ENCODE measurements around the gene LRFN2.

Gene LRFN2

DNA sequence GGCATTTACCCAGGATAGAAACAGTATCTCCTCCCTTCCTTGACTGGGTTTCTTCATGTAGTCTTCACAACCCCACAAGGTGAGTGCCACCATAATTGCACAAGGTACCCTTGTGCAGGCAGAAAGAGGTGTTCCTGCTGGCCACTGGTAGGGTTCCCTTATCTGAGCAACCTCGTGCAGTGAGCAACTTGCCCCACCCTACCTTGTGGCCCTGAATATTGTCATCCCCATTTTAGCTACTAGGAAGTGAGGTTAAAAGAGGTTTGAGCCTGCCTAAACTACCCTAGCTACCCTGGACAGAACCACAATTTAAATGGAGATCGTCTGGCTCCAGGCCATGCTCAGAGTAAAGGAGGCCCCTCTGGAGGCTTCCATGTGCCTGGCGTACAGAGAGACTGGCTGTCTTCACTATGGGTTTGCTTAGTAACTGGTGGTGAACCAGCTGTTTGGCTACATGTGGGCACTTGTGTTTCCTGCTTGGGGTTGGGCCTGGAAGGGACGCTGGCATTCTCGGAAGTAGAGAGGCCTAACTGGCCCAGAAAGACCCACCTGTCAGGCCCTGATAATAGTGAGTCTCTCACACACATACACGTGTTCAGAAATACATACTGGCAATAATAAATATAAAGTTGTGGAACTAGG lies 148.8 kb downstream of the LRFN2 start:
- DNase-seq (ENCODE audit: low read depth in 1 of 2, low spot score in 1 of 2) = no peak

DNA sequence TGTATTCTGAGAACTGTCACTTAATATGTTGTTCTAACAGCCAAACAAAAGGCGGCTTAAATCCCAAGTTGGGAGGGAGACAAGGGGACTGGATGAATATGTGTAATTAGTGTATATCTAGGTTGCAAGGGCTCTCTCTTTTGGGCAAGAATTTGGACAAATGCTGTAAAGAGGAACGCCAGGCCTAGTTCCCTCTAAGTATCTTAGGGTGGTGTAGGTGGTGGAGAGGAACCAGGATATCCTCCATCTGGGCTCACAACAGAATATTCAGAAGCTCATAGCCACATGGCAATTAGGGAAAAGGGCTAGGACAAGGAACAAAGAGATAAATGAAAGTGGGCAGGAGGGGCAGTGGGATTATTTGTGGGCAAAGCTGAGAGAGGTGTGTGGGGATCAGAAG lies 149.5 kb downstream of the LRFN2 start:
- no peak for DNase-seq (ENCODE audit: low read depth in 1 of 2, low spot score in 1 of 2)

DNA sequence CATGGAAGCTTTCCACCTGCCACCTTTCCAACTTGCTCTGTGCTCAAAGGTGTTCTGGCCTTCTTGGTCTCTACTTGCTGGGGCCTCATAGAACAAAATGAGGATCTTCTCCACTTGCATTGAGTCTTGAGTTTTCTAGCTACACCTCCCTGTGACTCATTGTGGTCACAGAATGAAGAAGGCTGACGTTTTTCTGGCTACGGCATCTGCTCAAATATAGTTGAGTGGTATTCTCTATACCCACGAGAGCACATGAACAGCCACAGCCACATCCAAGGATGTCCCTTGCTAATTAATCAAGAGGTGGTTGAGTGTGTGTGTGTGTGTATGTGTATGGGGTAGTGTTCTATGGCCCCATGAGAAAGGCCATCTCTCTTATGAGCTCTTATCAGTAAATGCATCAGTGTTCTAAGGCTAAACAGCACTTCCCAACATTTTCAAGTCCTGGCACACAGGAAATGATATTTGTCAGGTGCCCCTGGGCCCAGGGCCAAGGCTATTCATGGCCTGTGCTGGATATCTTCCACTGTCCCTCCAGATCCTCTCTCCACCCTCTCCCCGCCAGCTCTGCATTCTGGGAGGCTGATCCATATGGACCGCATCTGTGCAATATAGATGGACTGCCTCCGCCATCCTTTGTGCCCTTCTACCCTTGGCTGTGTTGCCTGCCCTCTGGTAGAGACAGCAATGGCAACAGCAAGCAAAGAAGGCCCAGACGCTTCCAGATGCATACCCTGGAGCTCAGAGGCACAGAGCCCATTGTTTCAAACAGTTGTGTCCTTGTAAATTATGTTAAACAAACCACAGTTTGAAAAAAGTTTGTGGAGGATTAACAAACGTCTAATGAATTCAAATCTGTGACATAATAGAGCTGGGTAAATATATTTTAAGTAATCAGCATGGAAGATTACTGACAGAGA lies 150.2 kb downstream of the LRFN2 start:
- DNase-seq (ENCODE audit: low read depth in 1 of 2, low spot score in 1 of 2) = no peak

DNA sequence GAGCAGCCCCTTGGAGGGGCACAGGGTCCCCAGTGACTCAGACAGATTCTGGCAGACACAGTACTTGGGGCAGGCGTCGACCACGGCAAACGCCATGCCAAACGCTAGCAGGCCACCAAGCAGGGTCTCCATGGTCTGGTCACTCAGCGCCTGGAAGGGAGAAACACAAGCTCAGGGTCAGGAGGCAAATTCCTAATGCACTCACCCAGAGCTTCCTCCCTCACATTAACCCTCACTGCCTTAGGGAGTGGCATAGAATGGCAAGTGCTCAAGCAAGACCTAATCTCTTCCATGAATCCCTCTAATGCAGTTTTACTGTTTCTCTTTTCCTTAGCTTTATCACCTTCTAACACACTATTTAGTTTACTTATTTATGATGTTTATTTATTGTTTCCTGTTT lies 154.2 kb downstream of the LRFN2 start:
- DNase-seq (ENCODE audit: low read depth in 1 of 2, low spot score in 1 of 2) = no peak

DNA sequence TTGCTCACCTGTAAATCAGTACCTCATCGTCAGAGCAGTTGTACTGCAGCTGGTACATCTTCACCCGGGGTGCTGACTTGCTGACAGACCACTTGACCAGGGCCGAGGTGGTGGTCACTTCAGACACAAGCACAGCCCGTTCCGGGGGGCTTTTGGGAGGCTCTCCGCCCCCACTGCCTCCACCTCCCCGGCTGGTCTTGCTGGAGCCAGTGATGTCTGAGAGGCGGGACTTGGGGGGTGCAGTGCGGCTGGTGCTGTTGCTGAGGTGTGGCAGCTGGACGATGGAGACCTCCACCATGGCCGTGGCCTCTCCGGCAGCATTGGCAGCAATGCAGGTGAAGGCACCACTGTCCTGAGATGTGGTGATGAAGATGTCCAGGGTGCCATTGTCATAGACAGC lies 155.5 kb downstream of the LRFN2 start:
- no peak for DNase-seq (ENCODE audit: low read depth in 1 of 2, low spot score in 1 of 2)

DNA sequence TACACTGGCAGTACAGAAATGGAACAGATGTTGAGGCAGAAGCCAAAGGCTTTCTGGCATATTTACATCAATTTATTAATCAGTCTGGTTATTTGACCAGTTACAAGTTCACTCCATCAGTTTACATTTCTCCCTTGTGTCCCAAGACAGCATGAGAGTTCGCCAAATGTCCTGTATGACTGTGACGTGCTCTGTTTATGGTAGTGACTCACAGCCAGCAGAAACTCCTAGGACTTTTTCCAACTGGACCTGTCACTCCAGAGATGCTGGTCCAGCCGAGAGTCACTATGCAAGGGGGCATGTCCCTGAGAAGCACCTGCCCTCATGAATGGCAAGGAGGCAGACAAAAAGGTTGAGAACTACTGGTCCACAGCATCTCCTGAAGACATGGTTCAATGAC lies 160.0 kb downstream of the LRFN2 start:
- no peak for DNase-seq (ENCODE audit: low read depth in 1 of 2, low spot score in 1 of 2)

DNA sequence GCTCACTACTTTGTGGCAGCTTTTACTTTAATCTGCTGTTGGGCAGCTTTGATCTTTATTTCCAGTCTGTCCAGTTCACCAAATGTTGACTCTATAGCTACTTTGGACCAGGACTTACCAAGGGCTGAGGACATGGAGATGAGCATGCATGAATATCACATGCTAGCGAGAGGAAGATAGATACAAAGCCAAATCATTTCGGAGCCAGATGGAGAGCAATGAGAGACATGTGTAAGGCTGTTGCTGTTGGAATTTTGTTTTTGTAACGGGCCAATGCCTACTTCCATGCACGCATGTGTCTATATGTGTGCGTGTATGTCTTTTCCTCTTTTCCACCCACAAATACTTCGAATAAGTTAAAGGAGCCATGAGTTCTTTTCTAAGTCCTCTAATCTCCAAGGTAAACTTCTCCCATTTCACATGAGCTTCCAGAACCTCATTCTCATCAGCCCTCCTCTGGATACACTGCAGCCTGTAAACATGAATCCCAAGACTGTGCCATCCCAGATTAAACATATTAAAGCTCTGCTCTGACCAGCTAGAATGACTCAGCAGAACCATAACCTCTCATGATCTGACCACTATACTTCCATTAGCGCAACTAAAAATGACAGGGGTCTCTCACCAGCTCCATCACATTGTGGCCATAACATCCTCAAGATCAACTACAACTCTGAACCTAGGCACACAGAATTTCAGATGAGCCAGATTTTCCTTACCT lies 160.7 kb downstream of the LRFN2 start:
- DNase-seq (ENCODE audit: low read depth in 1 of 2, low spot score in 1 of 2) = no peak

DNA sequence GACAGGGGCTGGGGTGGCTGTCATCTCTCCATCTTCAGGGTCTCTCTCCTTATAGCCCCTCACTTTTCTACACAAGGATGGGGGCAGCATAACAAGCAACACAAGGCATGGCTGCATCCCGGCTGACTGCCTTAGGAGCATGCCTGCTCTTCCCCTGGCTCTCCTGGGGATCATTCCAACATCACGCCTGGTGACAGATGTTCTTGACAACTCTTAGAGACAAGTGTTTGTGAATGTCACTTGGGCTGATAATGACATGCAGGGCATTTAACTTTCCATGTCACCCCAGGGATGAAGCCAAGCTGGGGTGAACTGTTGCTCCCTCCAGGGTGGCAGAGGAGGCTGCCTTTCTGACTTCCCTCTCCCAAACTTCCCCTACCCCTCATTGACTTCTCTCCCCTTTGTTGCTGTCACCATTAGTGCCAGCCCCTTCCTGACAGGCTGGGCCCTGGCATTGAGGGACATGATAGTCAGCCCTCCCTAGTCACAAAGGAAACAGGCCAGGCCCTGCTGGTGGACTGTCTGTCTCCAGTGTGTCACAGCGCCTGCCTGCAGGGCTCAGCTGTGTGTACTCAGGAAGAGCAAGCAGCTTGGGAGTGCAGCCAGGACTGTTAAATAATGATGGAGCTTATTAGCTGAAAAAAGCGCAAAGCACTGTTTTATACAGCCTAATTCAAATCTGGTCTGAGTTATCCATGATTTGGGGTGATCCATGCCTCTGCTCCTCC lies 161.8 kb downstream of the LRFN2 start:
- DNase-seq (ENCODE audit: low read depth in 1 of 2, low spot score in 1 of 2) = no peak

DNA sequence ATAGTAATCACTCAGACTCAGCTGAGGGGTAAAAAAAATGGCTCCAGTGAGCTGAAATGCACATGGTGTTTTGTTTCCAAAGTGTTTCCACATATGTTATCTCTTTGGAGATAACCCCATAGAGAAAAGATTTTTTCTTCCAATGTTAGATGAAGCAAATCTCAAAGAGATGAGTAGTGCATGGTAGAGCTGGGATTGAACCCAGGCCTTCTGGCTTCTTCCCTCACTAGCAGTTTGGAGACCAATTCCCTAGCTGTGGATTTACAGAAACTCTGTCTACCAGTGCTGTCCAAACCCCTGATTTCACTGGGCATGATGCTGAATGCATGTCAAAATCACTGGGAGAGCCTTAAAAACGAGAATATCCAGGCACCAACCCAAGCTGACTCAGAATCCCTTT lies 165.1 kb downstream of the LRFN2 start:
- DNase-seq (ENCODE audit: low read depth in 1 of 2, low spot score in 1 of 2) = no peak

DNA sequence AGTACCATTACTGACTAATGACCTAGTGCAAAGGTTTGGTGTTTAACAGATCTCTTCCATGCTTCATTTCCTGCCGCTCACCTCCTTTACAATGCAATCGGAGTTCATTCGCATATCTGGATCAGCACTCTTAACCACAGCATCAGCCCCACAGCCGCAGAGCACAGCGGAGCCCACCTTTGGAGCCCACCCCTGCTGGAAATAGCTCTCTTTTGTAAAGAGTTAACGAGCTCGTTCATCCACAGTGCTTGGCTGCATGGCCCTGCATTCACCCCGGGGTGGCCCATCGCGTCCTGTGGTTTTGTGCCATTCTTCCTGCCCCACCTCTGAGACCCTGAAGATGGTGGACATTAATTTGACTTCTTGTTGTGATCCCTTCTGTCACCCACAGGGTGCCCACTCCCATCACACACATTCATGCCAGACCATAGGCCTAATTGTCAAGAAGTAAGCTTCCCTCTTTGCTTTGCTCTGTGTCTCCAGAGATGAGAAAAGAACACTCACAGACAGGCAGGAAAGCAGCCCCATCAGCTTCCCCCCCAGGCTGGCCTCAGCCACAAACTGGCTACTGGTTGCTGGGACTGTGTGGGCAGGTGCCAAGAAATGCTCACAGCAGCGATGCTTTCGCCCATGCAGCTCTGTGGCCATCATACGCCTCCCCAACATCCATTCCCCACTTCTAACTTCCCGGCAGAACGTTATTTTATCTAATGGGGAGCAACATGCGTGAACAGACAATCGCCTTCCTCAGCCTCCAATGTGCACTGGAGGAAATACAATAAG lies 167.0 kb downstream of the LRFN2 start:
- no peak for DNase-seq (ENCODE audit: low read depth in 1 of 2, low spot score in 1 of 2)

DNA sequence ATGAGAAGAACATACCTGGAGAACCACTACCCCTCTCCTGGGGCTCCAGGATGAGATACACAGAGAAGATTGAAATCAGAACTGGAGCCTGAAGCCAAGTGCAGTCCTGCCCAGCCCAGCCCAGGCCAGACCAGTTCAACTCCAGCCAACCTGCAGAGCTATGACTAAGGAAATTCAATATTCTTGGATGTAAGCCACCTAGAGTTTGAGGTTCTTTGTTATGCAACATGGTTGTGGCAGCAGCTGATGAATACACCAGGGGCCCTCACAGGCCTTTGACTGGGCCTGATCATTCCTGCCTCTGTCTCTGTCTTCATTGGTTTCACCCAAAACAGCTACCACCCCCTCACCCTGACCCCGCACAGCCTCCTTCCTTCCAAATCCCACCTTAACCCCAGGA lies 167.8 kb downstream of the LRFN2 start:
- no peak for DNase-seq (ENCODE audit: low read depth in 1 of 2, low spot score in 1 of 2)

DNA sequence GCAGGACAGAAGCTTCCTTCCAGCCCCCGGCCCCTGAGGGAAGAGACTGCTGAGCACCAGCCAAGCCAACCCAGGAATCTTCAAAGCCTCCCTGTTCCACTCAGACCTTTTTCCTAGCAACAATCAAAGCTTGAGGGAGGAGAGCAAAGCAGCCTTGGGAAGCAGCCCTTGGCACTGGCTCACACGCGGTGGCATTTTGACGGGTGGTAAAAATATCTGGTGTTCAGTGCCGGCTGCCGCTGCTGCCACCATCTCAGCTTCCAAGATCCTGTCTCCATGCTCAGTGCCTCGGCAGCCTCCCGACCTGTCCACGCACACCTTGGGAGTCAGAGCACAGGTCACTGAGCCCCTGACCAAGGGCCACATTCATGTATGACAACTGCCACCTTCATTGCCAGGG lies 170.1 kb downstream of the LRFN2 start:
- DNase-seq (ENCODE audit: low read depth in 1 of 2, low spot score in 1 of 2) = no peak

DNA sequence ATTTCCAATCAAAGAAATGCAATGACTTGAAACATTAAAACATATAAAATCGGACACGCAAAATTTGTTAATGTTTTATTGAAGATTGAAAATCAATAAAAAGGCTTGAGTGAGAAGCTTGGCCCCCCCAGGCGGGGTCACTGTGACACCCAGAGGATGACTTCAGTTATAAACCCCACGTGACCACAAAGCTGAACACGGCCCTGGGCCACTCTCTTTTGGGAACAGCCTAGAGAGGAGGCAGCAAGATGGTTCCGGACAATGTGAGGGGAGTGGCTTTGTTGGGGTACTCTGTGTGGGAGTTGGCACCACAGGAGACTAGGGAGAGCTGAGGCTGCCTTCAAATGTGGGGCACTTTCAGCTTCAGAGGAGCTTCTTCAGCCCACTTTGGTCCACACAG lies 172.5 kb downstream of the LRFN2 start:
- no peak for DNase-seq (ENCODE audit: low read depth in 1 of 2, low spot score in 1 of 2)

DNA sequence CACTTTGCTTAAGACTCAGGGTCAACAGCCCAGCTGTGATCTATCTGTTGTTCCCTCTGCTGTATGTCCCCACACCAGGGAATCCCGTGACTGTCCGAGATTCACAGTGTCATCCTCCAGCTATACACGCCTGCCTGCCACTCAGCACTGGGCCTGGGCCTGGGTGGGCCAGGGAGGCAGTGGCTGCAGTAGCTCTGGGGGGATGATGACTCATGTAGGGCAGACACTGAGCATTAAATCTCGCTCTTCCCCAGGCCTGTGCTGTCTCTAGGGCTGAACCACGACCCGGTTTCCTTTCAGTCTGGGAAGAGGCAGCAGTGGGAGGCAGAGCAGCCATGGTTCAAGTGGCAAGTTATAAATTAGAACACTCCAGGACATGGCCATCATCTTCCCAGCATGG lies 173.9 kb downstream of the LRFN2 start:
- DNase-seq (ENCODE audit: low read depth in 1 of 2, low spot score in 1 of 2) = no peak

DNA sequence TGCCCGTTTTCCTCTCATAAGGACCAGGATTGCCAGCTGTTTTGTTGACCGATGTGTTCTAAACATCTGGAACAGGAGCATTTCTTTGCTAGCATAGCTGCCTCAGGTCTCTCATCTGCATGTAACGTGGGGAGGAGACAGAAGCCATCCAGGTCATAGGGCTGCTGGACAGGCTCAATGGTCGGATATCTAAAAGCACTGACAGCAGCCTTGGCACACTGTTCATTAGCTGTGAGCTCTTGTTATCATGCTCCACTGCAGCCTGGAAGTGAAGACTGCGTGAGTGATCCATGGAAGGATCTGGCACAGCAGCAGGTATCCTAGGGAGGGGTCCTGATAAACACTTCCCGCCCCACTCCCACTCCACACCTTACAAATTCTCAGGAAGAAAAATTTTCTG lies 175.3 kb downstream of the LRFN2 start:
- no peak for DNase-seq (ENCODE audit: low read depth in 1 of 2, low spot score in 1 of 2)

DNA sequence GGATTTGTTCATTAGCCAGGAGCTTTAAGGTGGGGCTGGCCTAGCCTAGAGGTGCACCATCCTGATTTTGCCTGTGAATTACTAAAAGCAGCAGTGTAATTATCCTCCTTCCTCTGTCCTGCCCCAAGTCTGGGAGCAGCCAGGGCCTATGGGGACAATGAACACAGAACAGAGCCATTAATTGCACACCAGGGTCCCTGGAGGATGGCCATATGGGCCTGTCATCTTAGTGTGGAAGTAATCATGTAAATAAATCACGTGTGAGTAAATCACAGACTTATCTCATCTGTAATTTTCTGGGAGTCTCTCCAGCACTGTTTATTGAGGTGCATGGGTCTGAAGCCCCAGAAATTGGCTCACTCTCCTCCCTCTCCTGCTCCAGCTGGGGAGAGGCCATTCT lies 176.3 kb downstream of the LRFN2 start:
- DNase-seq (ENCODE audit: low read depth in 1 of 2, low spot score in 1 of 2) = no peak

DNA sequence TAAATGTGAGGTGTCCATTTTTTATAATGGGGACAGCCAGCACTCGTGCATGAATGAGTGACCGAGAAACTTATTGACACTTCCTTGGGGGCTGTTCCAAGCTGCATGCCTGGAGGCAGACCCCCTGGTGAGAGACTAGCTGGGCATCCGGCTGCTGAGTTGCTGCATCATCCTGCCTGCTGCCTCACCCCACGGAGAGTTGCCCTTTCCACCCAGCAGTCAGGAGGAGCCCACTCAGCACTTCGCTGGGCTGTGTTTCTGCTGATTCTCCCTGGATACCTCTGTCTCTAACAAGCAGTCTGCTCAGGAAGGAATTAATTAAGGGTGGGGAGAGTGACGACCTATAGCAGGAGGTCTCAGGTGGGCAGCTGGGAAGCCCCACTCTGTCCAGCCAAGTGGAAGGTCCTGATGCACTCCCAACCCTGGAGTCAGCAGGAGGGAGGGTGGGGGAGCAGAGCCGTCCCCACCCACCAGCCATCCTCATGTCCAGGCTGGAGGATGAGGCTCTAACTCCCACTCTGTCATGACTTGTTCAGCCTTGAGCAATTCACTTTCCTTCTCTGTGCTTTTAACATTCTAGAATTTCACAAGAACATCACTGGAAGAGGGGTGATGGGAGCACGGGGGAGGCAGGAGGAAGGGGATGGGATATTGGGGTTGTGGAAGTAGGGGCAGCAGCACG lies 177.3 kb downstream of the LRFN2 start:
- no peak for DNase-seq (ENCODE audit: low read depth in 1 of 2, low spot score in 1 of 2)

DNA sequence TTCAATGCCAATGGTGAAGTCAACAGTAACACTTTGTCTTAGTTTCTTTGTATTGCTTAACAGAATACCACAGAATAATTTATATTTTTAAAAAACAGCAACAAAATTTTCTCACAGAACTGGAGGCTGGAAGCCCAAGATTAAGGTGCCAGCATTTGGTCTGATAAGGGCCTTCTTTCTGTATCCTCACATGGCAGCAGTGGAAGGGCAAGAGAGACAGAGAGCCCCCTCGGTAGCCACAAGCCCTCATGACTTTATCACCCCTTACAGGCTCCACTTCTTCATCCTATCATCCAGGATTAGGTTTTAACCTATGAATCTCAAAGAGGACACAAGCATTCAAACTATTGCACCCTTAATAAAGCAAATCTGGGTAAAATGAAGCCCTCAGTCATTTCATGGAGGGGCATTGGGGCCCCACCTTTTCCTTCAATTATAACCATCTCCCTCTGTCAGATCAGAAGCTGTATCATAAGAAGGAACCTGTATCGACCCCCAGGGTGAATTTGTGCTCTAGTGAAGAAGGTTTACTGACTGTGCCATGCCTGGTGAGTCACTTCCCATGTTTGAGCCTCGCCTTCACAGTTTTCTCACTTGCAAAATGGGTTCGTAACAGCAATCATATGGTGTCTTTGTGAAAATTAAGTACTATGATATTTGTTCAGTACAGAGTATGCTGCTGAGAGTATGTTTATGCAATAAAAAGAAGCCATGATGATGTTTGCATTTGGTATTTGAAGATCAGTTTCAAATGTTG lies 178.2 kb downstream of the LRFN2 start:
- DNase-seq (ENCODE audit: low read depth in 1 of 2, low spot score in 1 of 2) = no peak

DNA sequence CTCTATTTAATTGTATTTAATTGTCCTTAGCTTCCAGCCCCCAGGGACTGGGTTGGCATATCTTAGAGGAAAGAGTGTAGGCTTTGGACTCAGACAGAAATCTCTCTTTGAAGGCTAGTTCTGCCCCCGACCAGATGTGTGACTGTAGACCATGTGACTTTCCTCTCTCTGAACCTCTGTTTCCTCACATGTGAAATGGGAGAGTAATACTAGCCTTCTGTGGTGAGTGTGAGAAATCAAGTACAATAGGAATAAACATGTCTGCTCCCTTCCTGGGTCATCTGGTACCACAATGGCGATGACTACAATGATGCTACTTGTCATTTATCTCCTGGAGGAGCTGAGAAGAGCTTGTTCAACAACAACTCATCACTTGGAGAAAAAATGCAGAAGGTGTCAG lies 179.9 kb downstream of the LRFN2 start:
- no peak for DNase-seq (ENCODE audit: low read depth in 1 of 2, low spot score in 1 of 2)
